HepG2 (cell line): ENCODE data around the gene KDM5B. TPM values are rescaled to one million over a fixed set of nuclear protein-coding genes. Genes with fewer than 3 reads are reported as not detected.

Experiments
- ARID4A ChIP-seq: sonication (generic); formaldehyde crosslinking; IDR thresholded peaks from 2 replicates; pipeline ENCODE4 v1.5.0; 2020; ENCODE audit warnings: mild to moderate bottlenecking, missing genetic modification reagents, borderline replicate concordance
- CENPT ChIP-seq: sonication (generic); formaldehyde crosslinking; IDR thresholded peaks from 2 replicates; pipeline ENCODE4 v1.8.0; 2022; ENCODE audit warnings: low read depth, mild to moderate bottlenecking, moderate library complexity, missing genetic modification reagents
- DMTF1 ChIP-seq: sonication (generic); formaldehyde crosslinking; IDR thresholded peaks from 2 replicates; pipeline ENCODE4 v1.4.0; 2020; ENCODE audit warnings: mild to moderate bottlenecking, missing genetic modification reagents
- FOXP1 ChIP-seq, 2 experiments: fragments of 450-650 bp in 1 of 2; IDR thresholded peaks; 2 replicates each; pipeline ENCODE4 v1.6.1; 2017 to 2018; ENCODE audit warnings: antibody characterized with exemption in 1 of 2
- MXD3 ChIP-seq: IDR thresholded peaks from 2 replicates; pipeline ENCODE4 v1.6.1; 2016; ENCODE audit warnings: mild to moderate bottlenecking, missing biosample characterization, missing genetic modification reagents
- PAXIP1 ChIP-seq: sonication (generic); formaldehyde crosslinking; conservative IDR thresholded peaks from 2 replicates; pipeline ENCODE4 v1.4.0; 2020; ENCODE audit warnings: mild to moderate bottlenecking, missing genetic modification reagents, moderate library complexity
- PBX2 ChIP-seq: IDR thresholded peaks from 2 replicates; pipeline ENCODE4 v1.6.1; 2016; ENCODE audit warnings: control low read depth
- PBX3 ChIP-seq: sonication (generic); formaldehyde crosslinking; IDR thresholded peaks from 2 replicates; pipeline ENCODE4 v1.8.1; 2023; ENCODE audit warnings: missing genetic modification reagents, inconsistent platforms, borderline replicate concordance
- SNAI1 ChIP-seq: sonication (generic); formaldehyde crosslinking; IDR thresholded peaks from 2 replicates; pipeline ENCODE4 v1.5.0; 2020; ENCODE audit warnings: mild to moderate bottlenecking, missing genetic modification reagents, borderline replicate concordance
- SOX5 ChIP-seq: IDR thresholded peaks from 2 replicates; pipeline ENCODE4 v1.6.1; 2016; ENCODE audit warnings: borderline replicate concordance
- TP53 ChIP-seq: sonication (generic); formaldehyde crosslinking; conservative IDR thresholded peaks from 2 replicates; pipeline ENCODE4 v1.4.0; 2020; ENCODE audit warnings: missing genetic modification reagents
- ZBTB7B ChIP-seq: sonication (generic); formaldehyde crosslinking; IDR thresholded peaks from 2 replicates; pipeline ENCODE4 v1.4.0; 2020; ENCODE audit warnings: missing genetic modification reagents
- ZNF253 ChIP-seq: sonication (generic); formaldehyde crosslinking; IDR thresholded peaks from 2 replicates; pipeline ENCODE4 v1.8.0; 2022; ENCODE audit warnings: mild to moderate bottlenecking, missing genetic modification reagents, borderline replicate concordance
- ZNF670 ChIP-seq: sonication (generic); formaldehyde crosslinking; IDR thresholded peaks from 2 replicates; pipeline ENCODE4 v1.8.0; 2022; ENCODE audit warnings: mild to moderate bottlenecking, missing genetic modification reagents, borderline replicate concordance
- polyA plus RNA-seq, 8 experiments: library from polyadenylated mRNA; depleted of rRNA in 3 of 8; stranded (reverse) in 7 of 8; unstranded in 1 of 8; fragments of >200 nt; fragmentation: Illumina TruSeq in 4 of 8; extraction: Trizol in 4 of 8; gene quantifications; 2 replicates each; pipeline versions ENCODE4 v1.2.1 to v1.2.3, GENCODE V29; 2011 to 2016; ENCODE audit warnings: low read depth in 4 of 8, missing spikeins in 1 of 8, mixed read lengths in 1 of 8; ENCODE audit not compliant: insufficient read depth in 1 of 8
- total RNA-seq, 5 experiments: library from RNA; depleted of rRNA; stranded (reverse); fragments of >200 nt; fragmentation: Illumina TruSeq; extraction: Trizol; gene quantifications; 2 replicates each; pipeline ENCODE4 v1.2.3, GENCODE V29; 2016; ENCODE audit warnings: low read depth in 1 of 5

Gene KDM5B
- total and polyA plus RNA-seq, 2 of the 13 experiments (the other 11 are each of a cell fraction or from before 2014, with no cell fraction given), result 34.2 to 35.4 TPM

- TF ChIP-seq ARID4A (CRISPR knock-in tag) (peak; percentile 96), ZNF253 (CRISPR knock-in tag) (no peak), ZBTB7B (CRISPR knock-in tag) (peak; percentile 90), PAXIP1 (CRISPR knock-in tag) (peak; percentile 35), DMTF1 (CRISPR knock-in tag) (no peak), SNAI1 (CRISPR knock-in tag) (peak; percentile 79; the same call in 1 of the 2 replicates), ZNF670 (CRISPR knock-in tag) (no peak; the same call in 1 of the 2 replicates), PBX2 (CRISPR knock-in tag) (no peak), CENPT (CRISPR knock-in tag) (no peak), SOX5 (CRISPR knock-in tag) (peak; percentile 50; the same call in 1 of the 2 replicates), MXD3 (CRISPR knock-in tag) (no peak; the same call in 1 of the 2 replicates), TP53 (CRISPR knock-in tag) (no peak), FOXP1 (IDR thresholded peaks at IDR 0.05) (0 out of 2 replicates have a peak, but pooled peaks have one; percentile 27), FOXP1 (CRISPR knock-in tag; IDR thresholded peaks at IDR 0.05) (peak; percentile 85), PBX3 (CRISPR knock-in tag) (no peak)
Observed at GRCh38 chr1:202810615-202811295, 2.5 kb upstream of the KDM5B start, which contains the start of gene PCAT6 (continued).
